Right atrium auricular region (tissue), 2 donors: ENCODE measurements around the gene P2RX1. TPM values are rescaled to one million over a fixed set of nuclear protein-coding genes. Genes with fewer than 3 reads are reported as not detected.

Experiments used
- DNase-seq: peaks from one replicate; pipeline ENCODE4 v3.0.0-alpha.2; 2019; ENCODE audit warnings: low spot score
- H3K27ac ChIP-seq, 2 donors: fragments of 200-600 bp; sonication (generic); 1 replicate in 1 of 2; 2 replicates in 1 of 2; pipeline ENCODE4 v1.5.1; 2016 to 2019
- H3K27me3 ChIP-seq, 2 donors: fragments of 200-600 bp; sonication (generic); one replicate each; pipeline versions ENCODE4 v1.5.1 to v1.6.0; 2017 to 2019
- H3K36me3 ChIP-seq: fragments of 200-600 bp; sonication (generic); one replicate; pipeline ENCODE4 v1.5.1; 2016
- H3K4me1 ChIP-seq, 2 donors: fragments of 200-600 bp; sonication (generic); one replicate each; pipeline versions ENCODE4 v1.5.1 to v1.6.0; 2017 to 2019
- H3K4me3 ChIP-seq, 2 donors: fragments of 200-600 bp; sonication (generic); 1 replicate in 1 of 2; 2 replicates in 1 of 2; pipeline ENCODE4 v1.5.1; 2017 to 2019; ENCODE audit warnings: mild to moderate bottlenecking in 1 of 2, moderate library complexity in 1 of 2
- H3K9me3 ChIP-seq, 2 donors: fragments of 200-600 bp; sonication (generic); one replicate each; pipeline ENCODE4 v1.5.1; 2019
- CTCF ChIP-seq, 2 donors: fragments of 200-600 bp; sonication (generic); IDR thresholded peaks; one replicate each; pipeline ENCODE4 v1.5.1; 2019; ENCODE audit warnings: antibody characterized with exemption in 2 of 2
- total RNA-seq, 2 donors: library from RNA; depleted of rRNA; stranded (reverse); fragments of >200 nt; gene quantifications; one replicate each; pipeline ENCODE4 v1.1.0, GENCODE V29; 2016

The P2RX1 gene
- total RNA-seq, 2 donors from 2014 or later, result 0.85 to 2.8 TPM

GRCh38 chr17:3896108-3896967, 19.9 kb downstream of the P2RX1 start:
- Histone ChIP-seq H3K27ac (peak overlapping the region in 1 of 2 donors; percentile 45), H3K36me3 (no peaks in the 10 kb centered on the region), H3K4me3 (no peak overlapping the region), H3K9me3 (no peaks in the 10 kb centered on the region), H3K27me3 (no peaks in the 10 kb centered on the region), H3K4me1 (peaks cover 0 to 36% of the 10 kb centered on the region in 2 donors)
- no peak for DNase-seq
- TF ChIP-seq CTCF (IDR thresholded peaks at IDR 0.05), result no peak

- Histone ChIP-seq H3K4me3 (no peak overlapping the region), H3K36me3 (no peaks in the 10 kb centered on the region), H3K9me3 (no peaks in the 10 kb centered on the region), H3K27me3 (no peaks in the 10 kb centered on the region), H3K27ac (peak overlapping the region; percentile 86 to 87), H3K4me1 (peaks cover 0 to 45% of the 10 kb centered on the region in 2 donors)
- no peak for TF ChIP-seq CTCF (IDR thresholded peaks at IDR 0.05)
- no peak for DNase-seq
Measured at GRCh38 chr17:3895354-3895753, 20.9 kb downstream of the P2RX1 start.

- peak overlapping the region; percentile 86 to 87 for H3K27ac ChIP-seq
- H3K4me1 ChIP-seq, result peaks cover 0 to 50% of the 10 kb centered on the region in 2 donors
- no peaks in the 10 kb centered on the region for H3K27me3 ChIP-seq
- no peak for TF ChIP-seq CTCF (IDR thresholded peaks at IDR 0.05)
- no peaks in the 10 kb centered on the region for H3K9me3 ChIP-seq
- H3K4me3 ChIP-seq, result no peak overlapping the region
- DNase-seq, result no peak
- H3K36me3 ChIP-seq, result no peaks in the 10 kb centered on the region
Measured at GRCh38 chr17:3894911-3895343, 21.3 kb downstream of the P2RX1 start.

GRCh38 chr17:3894188-3894587, 22.1 kb downstream of the P2RX1 start:
- Histone ChIP-seq H3K4me1 (peaks cover 0 to 57% of the 10 kb centered on the region in 2 donors), H3K27ac (peak overlapping the region; percentile 86 to 87), H3K9me3 (no peaks in the 10 kb centered on the region), H3K36me3 (no peaks in the 10 kb centered on the region), H3K4me3 (no peak overlapping the region), H3K27me3 (no peaks in the 10 kb centered on the region)
- DNase-seq, result no peak
- no peak for TF ChIP-seq CTCF (IDR thresholded peaks at IDR 0.05)

GRCh38 chr17:3893720-3894116, 22.5 kb downstream of the P2RX1 start:
- Histone ChIP-seq H3K36me3 (no peaks in the 10 kb centered on the region), H3K9me3 (no peaks in the 10 kb centered on the region), H3K4me3 (peak overlapping the region; percentile 60 to 73), H3K27ac (peak overlapping the region; percentile 86 to 87), H3K27me3 (no peaks in the 10 kb centered on the region), H3K4me1 (peaks cover 0 to 62% of the 10 kb centered on the region in 2 donors)
- no peak for TF ChIP-seq CTCF (IDR thresholded peaks at IDR 0.05)
- no peak for DNase-seq
